ENCODE data around the gene SGCA.

GRCh38 chr17:50145532-50146229, 20.1 kb upstream of the SGCA start:
- TF ChIP-seq CTCF (IDR thresholded peaks at IDR 0.05) (no peak), POLR2A (IDR thresholded peaks at IDR 0.05) (no peak)
